B cell (primary cell): ENCODE results near the gene RAD51B. TPM values are rescaled to one million over a fixed set of nuclear protein-coding genes. Genes with fewer than 3 reads are reported as not detected.
A peak's percentile ranks its signal among the peaks of the same experiment; 100 is the strongest.

Experiments
- ATAC-seq: fragments of 200-7000 bp; cut with Tn5 transposase; one replicate; pipeline ENCODE4 v1.10.0; 2021; ENCODE audit warnings: low read depth, mild to moderate bottlenecking, moderate number of reproducible peaks, moderate library complexity
- CTCF ChIA-PET: fragments of 350-600 bp; sonication (Branson Sonifier 250); formaldehyde crosslinking; loops from one replicate; lab custom pipeline; 2021; ENCODE audit warnings: antibody characterized with exemption, inconsistent platforms; lab: Charles Lee
- POLR2A ChIA-PET: fragments of 350-600 bp; sonication (Branson Sonifier 250); formaldehyde crosslinking; loops from one replicate; lab custom pipeline; 2021; ENCODE audit warnings: antibody characterized with exemption; lab: Charles Lee
- DNase-seq: peaks from one replicate; pipeline ENCODE4 v3.0.0; 2013
- H2AFZ ChIP-seq: 2 replicates; pipeline ENCODE4 v1.6.1; 2012; ENCODE audit warnings: mild to moderate bottlenecking, low read depth, low read length; ENCODE audit not compliant: insufficient read depth, poor library complexity, severe bottlenecking
- H3K27ac ChIP-seq, 2 donors: 1 replicate in 1 of 2; 2 replicates in 1 of 2; pipeline ENCODE4 v1.5.1; 2012 to 2013; ENCODE audit warnings: low read length in 2 of 2, mild to moderate bottlenecking in 2 of 2, moderate library complexity in 1 of 2
- H3K27me3 ChIP-seq, 4 experiments: fragments of 200-600 bp in 1 of 4; sonication (generic) in 1 of 4; replicated peaks in 1 of 4; 1 replicate in 2 of 4; 2 replicates in 2 of 4; pipeline versions ENCODE4 v1.6.1 to v1.7.0; 2013 to 2016; ENCODE audit warnings: low read length in 3 of 4, mild to moderate bottlenecking in 2 of 4, mixed read lengths in 1 of 4, moderate library complexity in 1 of 4; ENCODE audit not compliant: insufficient read depth in 4 of 4, control insufficient read depth in 3 of 4; ENCODE audit errors: control extremely low read depth in 1 of 4
- H3K36me3 ChIP-seq, 2 experiments: replicated peaks in 1 of 2; 1 replicate in 1 of 2; 2 replicates in 1 of 2; pipeline versions ENCODE4 v1.6.1 to v1.7.1; 2013; ENCODE audit warnings: low read length in 1 of 2; ENCODE audit not compliant: insufficient read depth in 2 of 2, control insufficient read depth in 1 of 2; ENCODE audit errors: control extremely low read depth in 1 of 2, extremely low read depth in 1 of 2
- H3K4me1 ChIP-seq, 2 donors: fragments of 200-600 bp in 1 of 2; sonication (generic) in 1 of 2; 1 replicate in 1 of 2; 2 replicates in 1 of 2; pipeline versions ENCODE4 v1.5.1 to v1.6.1; 2013 to 2017; ENCODE audit warnings: low read length in 2 of 2; ENCODE audit not compliant: control insufficient read depth in 2 of 2, insufficient read depth in 2 of 2
- H3K4me2 ChIP-seq: replicated peaks from 2 replicates; pipeline ENCODE3; 2012; ENCODE audit warnings: mild to moderate bottlenecking, low read depth, low read length; ENCODE audit not compliant: poor library complexity, severe bottlenecking
- H3K4me3 ChIP-seq, 5 experiments: fragments of 200-600 bp in 1 of 5; sonication (generic) in 1 of 5; 1 replicate in 3 of 5; 2 replicates in 2 of 5; pipeline versions ENCODE4 v1.5.1 to v1.7.0; 2011 to 2016; ENCODE audit warnings: low read length in 4 of 5, mild to moderate bottlenecking in 4 of 5, low read depth in 2 of 5, control low read depth in 1 of 5, moderate library complexity in 1 of 5; ENCODE audit not compliant: insufficient read depth in 1 of 5; ENCODE audit errors: control extremely low read depth in 1 of 5, extremely low read depth in 1 of 5
- H3K79me2 ChIP-seq: fragments of 200-600 bp; sonication (generic); one replicate; pipeline ENCODE4 v1.6.0; 2016; ENCODE audit warnings: low read length; ENCODE audit not compliant: control insufficient read depth, insufficient read depth
- H3K9ac ChIP-seq: fragments of 200-600 bp; sonication (generic); 2 replicates; pipeline ENCODE4 v1.6.1; 2017; ENCODE audit warnings: mild to moderate bottlenecking, low read length, moderate library complexity
- H3K9me3 ChIP-seq, 3 donors: one replicate each; pipeline versions ENCODE4 v1.6.1 to v1.7.1; 2013; ENCODE audit warnings: low read length in 2 of 3; ENCODE audit not compliant: control insufficient read depth in 2 of 3, insufficient read depth in 1 of 3; ENCODE audit errors: control extremely low read depth in 1 of 3
- H4K20me1 ChIP-seq: 2 replicates; pipeline ENCODE4 v1.6.0; 2012; ENCODE audit warnings: mild to moderate bottlenecking, low read length; ENCODE audit not compliant: insufficient read depth, control insufficient read depth, poor library complexity, severe bottlenecking
- H3K27ac Mint-ChIP-seq: one replicate; pipeline ENCODE4 v1.8.0; 2021; ENCODE audit warnings: mixed read lengths
- H3K27me3 Mint-ChIP-seq: one replicate; pipeline ENCODE4 v1.8.0; 2021; ENCODE audit warnings: mixed read lengths
- H3K4me1 Mint-ChIP-seq: one replicate; pipeline ENCODE4 v1.8.0; 2021; ENCODE audit warnings: mixed read lengths
- H3K4me3 Mint-ChIP-seq: one replicate; pipeline ENCODE4 v1.8.0; 2021; ENCODE audit warnings: mixed read lengths
- H3K9me3 Mint-ChIP-seq: one replicate; pipeline ENCODE4 v1.8.0; 2022; ENCODE audit warnings: mixed read lengths; ENCODE audit not compliant: insufficient read depth
- EZH2 ChIP-seq: IDR thresholded peaks from 2 replicates; pipeline ENCODE4 v1.6.1; 2012; ENCODE audit warnings: borderline replicate concordance, low read depth, mild to moderate bottlenecking, moderate library complexity, low read length; ENCODE audit not compliant: insufficient read depth, poor library complexity, severe bottlenecking
- WGBS: methylation state at CpG from one replicate; pipeline ENCODE4 v1.1.5; 2013; ENCODE audit warnings: missing lambda C conversion rate; ENCODE audit not compliant: insufficient coverage; 5-methylcytosine and 5-hydroxymethylcytosine counted together
- intact Hi-C: fragments of 100-400 bp; cut with micrococcal nuclease; formaldehyde crosslinking; loops from one replicate; pipeline ENCODE4 v1.10.0; 2022
- polyA plus RNA-seq: library from polyadenylated mRNA; depleted of rRNA; stranded (reverse); fragments of >200 nt; gene quantifications from 2 replicates; pipeline ENCODE4 v1.2.3, GENCODE V29; 2012
- total RNA-seq, 2 donors: library from RNA; stranded (reverse); fragments of 120-200 nt in 1 of 2; gene quantifications; 1 replicate in 1 of 2; 2 replicates in 1 of 2; pipeline versions ENCODE4 v1.2.3 to v1.2.4, GENCODE V29; 2013 to 2022
- TF ChIP-seq, protein P1 (sequence below): fragments of 200-600 bp; IDR thresholded peaks from one replicate; pipeline ENCODE4 v1.8.0; 2022; ENCODE audit warnings: antibody characterized with exemption, mild to moderate bottlenecking

The RAD51B gene
- total and polyA plus RNA-seq, 2 donors (not counting 1 experiment from before 2014, with no cell fraction given): 6.5 to 60.6 TPM

DNA sequence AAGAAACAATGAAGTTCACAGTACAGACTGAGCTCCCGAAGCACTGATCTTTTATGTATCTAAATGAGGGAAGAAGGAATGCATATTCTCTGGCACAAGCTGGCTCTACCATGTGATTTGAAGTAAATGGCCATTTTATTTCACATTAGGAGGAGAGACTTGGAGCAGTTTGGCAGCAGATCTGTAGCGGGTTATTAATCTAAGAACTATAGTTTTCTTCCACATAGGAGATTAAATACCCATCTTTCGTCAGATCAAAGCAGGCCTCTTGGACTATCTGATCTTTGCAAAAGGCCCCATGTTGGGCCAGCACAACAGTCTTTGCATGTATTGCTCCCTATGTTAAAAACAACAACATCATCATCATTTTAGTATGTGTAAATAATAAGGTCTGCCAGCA lies 495.5 kb downstream of the RAD51B start:
- peaks cover 53 to 80% of the 10 kb centered on the region in 2 donors for H3K4me1 ChIP-seq
- no peaks in the 10 kb centered on the region for H3K9me3 ChIP-seq
- intact Hi-C loops: no loop called here
- Mint-ChIP-seq H3K27ac (peak overlapping the region; percentile 48), H3K27me3 (no peaks in the 10 kb centered on the region), H3K4me1 (peaks cover 74% of the 10 kb centered on the region), H3K9me3 (no peaks in the 10 kb centered on the region), H3K4me3 (no peak overlapping the region)
- ChIA-PET CTCF (interaction anchor here (1.4 to 2.1 kb wide), 2 partner anchors 48 to 90 kb away, joined by 4 to 5 read pairs; no protein-coding TSS in a partner anchor), POLR2A (interaction anchor here (1.4 kb wide), 1 partner anchor 32 kb away, joined by 5 read pairs; no protein-coding TSS in a partner anchor)
- DNase-seq: no peak
- H3K27ac ChIP-seq: peak overlapping the region; percentile 31 to 69
- no peak for ATAC-seq
- no peak for TF ChIP-seq EZH2
- TF ChIP-seq, protein P1, sequence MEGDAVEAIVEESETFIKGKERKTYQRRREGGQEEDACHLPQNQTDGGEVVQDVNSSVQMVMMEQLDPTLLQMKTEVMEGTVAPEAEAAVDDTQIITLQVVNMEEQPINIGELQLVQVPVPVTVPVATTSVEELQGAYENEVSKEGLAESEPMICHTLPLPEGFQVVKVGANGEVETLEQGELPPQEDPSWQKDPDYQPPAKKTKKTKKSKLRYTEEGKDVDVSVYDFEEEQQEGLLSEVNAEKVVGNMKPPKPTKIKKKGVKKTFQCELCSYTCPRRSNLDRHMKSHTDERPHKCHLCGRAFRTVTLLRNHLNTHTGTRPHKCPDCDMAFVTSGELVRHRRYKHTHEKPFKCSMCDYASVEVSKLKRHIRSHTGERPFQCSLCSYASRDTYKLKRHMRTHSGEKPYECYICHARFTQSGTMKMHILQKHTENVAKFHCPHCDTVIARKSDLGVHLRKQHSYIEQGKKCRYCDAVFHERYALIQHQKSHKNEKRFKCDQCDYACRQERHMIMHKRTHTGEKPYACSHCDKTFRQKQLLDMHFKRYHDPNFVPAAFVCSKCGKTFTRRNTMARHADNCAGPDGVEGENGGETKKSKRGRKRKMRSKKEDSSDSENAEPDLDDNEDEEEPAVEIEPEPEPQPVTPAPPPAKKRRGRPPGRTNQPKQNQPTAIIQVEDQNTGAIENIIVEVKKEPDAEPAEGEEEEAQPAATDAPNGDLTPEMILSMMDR: no peak
- no peak overlapping the region for H3K4me3 ChIP-seq
- peak overlapping the region; percentile 54 for H3K4me2 ChIP-seq
- no peaks in the 10 kb centered on the region for H3K36me3 ChIP-seq
- no peaks in the 10 kb centered on the region for H4K20me1 ChIP-seq
- 80% methylated on average over 1 of the region's 3 CpGs for WGBS
- no peak overlapping the region for H3K9ac ChIP-seq
- no peaks in the 10 kb centered on the region for H3K27me3 ChIP-seq
- H3K79me2 ChIP-seq: no peaks in the 10 kb centered on the region
- peak overlapping the region; percentile 41 for H2AFZ ChIP-seq

DNA sequence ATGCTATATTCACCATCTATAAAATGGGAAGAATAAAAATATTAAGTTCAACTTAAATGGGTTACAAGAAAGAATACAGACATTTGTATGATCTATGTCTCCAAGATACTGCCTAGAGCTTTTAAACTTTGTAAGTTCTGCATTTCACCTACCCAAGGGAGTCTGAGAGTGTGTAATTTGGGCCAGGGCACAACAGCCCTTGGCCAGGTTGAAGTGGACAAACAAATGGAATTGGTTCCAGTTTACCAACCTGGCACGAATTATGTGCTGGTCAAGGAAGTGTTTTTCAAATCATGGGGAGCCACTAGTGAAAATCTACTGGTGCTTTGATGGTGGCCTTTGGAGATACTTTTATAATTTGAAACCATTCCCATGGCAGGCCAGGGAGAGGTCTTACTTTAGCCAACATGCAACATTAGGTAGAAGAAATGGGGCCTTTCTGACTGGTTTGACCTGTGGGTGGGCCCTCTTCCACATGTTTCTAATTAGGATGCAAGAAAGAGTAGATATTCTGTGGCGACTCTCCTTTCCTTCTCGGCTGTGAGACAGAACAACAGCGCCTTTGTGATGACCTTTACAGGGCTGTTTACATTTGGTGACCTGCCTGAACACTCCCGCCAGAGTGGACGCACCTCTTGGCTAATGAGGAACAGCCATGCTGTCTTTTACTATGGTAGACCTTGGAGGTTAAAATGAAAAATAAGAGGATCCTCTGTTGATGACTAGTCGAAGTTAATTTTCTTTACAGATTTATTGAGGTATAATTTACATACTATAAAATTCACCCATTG lies 496.7 kb downstream of the RAD51B start:
- no peak overlapping the region for H2AFZ ChIP-seq
- H4K20me1 ChIP-seq: no peaks in the 10 kb centered on the region
- H3K4me2 ChIP-seq: no peak overlapping the region
- H3K27me3 ChIP-seq: no peaks in the 10 kb centered on the region
- POLR2A ChIA-PET: no interaction called here
- Mint-ChIP-seq H3K27me3 (no peaks in the 10 kb centered on the region), H3K9me3 (no peaks in the 10 kb centered on the region), H3K4me1 (peaks cover 78% of the 10 kb centered on the region), H3K4me3 (no peak overlapping the region), H3K27ac (peak overlapping the region; percentile 16)
- H3K4me3 ChIP-seq: no peak overlapping the region
- peaks cover 58 to 85% of the 10 kb centered on the region in 2 donors for H3K4me1 ChIP-seq
- TF ChIP-seq, protein P1: no peak
- no peak for TF ChIP-seq EZH2
- H3K79me2 ChIP-seq: no peaks in the 10 kb centered on the region
- no peaks in the 10 kb centered on the region for H3K36me3 ChIP-seq
- WGBS: 90% methylated on average over 2 of the region's 7 CpGs
- CTCF ChIA-PET: interaction anchor here (2.1 kb wide), 1 partner anchor 89 kb away, joined by 4 read pairs; no protein-coding TSS in a partner anchor
- intact Hi-C loops: no loop called here
- H3K9me3 ChIP-seq: no peaks in the 10 kb centered on the region
- ATAC-seq (no peak), DNase-seq (no peak)
- no peak overlapping the region for H3K9ac ChIP-seq
- no peak overlapping the region for H3K27ac ChIP-seq
